Testis (tissue), 3 donors: ENCODE measurements around the gene GRPR. TPM values are rescaled to one million over a fixed set of nuclear protein-coding genes. Genes with fewer than 3 reads are reported as not detected.
"Not testable (repeated sequence)": the region's sequence is repeated elsewhere in the genome, so short reads cannot be mapped to it uniquely, and the experiment has no call there.

Experiments
- DNase-seq: peaks from one replicate; pipeline ENCODE4 v3.0.0-alpha.2; 2019
- H3K27ac ChIP-seq, 2 donors: fragments of 200-600 bp; sonication (generic); one replicate each; pipeline ENCODE4 v1.5.1; 2019
- H3K27me3 ChIP-seq: fragments of 200-600 bp; sonication (generic); one replicate; pipeline ENCODE4 v1.5.1; 2019
- H3K36me3 ChIP-seq: fragments of 200-600 bp; sonication (generic); one replicate; pipeline ENCODE4 v1.5.1; 2017; ENCODE audit warnings: low read depth; ENCODE audit errors: missing control alignments
- H3K4me1 ChIP-seq: fragments of 200-600 bp; sonication (generic); one replicate; pipeline ENCODE4 v1.5.1; 2019
- H3K4me3 ChIP-seq, 2 donors: fragments of 200-600 bp; sonication (generic); one replicate each; pipeline ENCODE4 v1.5.1; 2017 to 2019
- H3K9me3 ChIP-seq: fragments of 200-600 bp; sonication (generic); one replicate; pipeline ENCODE4 v1.5.1; 2017
- POLR2A ChIP-seq: fragments of 450-650 bp; IDR thresholded peaks from one replicate; pipeline ENCODE4 v1.6.1; 2017; ENCODE audit warnings: antibody characterized with exemption, mild to moderate bottlenecking, moderate library complexity
- WGBS, 2 donors: methylation state at CpG; one replicate each; pipeline ENCODE4 v1.1.5; 2018; 5-methylcytosine and 5-hydroxymethylcytosine counted together
- intact Hi-C: fragments of 100-400 bp; cut with DNase I; formaldehyde crosslinking; loops from one replicate; pipeline ENCODE4 v1.15.1; 2023; ENCODE audit warnings: low total_unique reads
- polyA plus RNA-seq: library from polyadenylated mRNA; stranded (reverse); fragments of 350-450 nt; fragmentation: Illumina TruSeq; extraction: RNeasy Lipid Tissue Mini Kit (QIAGEN cat#74804); gene quantifications from one replicate; pipeline ENCODE4 v1.2.3, GENCODE V29; 2014; ENCODE audit warnings: low read depth, low replicate concordance; ENCODE audit not compliant: insufficient read depth
- total RNA-seq, 2 donors: library from RNA; depleted of rRNA; stranded (reverse); fragments of >200 nt; gene quantifications; one replicate each; pipeline ENCODE4 v1.2.3, GENCODE V29; 2016
- TF ChIP-seq, protein P1 (sequence below), 3 experiments: fragments of 450-650 bp in 2 of 3; fragments of 200-600 bp in 1 of 3; sonication (generic) in 1 of 3; IDR thresholded peaks; one replicate each; pipeline ENCODE4 v1.5.1; 2016 to 2019; ENCODE audit warnings: antibody characterized with exemption in 3 of 3, mild to moderate bottlenecking in 2 of 3, moderate library complexity in 1 of 3

Gene GRPR
- total and polyA plus RNA-seq, 3 donors from 2014 or later, result 0.12 to 0.21 TPM; not detected in 1

DNA sequence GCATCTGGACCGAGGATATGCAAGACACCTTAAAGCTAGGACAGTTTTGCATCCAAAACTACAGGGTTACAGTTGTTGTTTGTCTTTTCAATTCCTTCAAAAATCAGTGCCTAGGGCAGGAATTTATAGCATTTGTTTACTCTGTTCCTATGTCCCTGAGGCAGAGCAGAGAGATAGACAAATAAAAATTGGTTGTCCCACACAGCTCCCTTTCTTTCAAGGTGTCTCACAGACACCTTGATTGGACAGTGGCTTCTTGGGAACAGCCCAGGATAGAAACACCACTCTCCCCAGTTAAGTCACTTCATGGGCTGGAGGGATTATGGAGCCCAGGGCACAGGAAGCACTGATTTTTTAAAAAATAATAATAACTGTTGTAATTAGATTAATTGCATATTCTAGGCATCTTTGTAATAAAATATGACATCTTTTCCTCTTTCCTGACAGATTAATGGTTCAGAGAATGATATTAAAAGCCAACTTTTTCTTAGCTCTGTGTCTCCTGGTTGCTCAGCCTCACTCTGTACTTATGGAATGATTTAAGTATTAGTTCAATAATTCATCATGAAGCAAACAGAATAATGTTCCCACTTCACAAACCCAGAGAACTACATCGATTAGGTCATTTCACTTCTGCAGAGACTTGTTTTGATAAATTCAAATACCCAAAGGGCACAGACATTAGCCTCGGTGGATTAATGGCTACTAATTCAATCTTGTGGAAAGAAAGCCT, 52.1 kb downstream of the GRPR start:
- no peaks in the 10 kb centered on the region for H3K4me1 ChIP-seq
- TF ChIP-seq, protein P1, sequence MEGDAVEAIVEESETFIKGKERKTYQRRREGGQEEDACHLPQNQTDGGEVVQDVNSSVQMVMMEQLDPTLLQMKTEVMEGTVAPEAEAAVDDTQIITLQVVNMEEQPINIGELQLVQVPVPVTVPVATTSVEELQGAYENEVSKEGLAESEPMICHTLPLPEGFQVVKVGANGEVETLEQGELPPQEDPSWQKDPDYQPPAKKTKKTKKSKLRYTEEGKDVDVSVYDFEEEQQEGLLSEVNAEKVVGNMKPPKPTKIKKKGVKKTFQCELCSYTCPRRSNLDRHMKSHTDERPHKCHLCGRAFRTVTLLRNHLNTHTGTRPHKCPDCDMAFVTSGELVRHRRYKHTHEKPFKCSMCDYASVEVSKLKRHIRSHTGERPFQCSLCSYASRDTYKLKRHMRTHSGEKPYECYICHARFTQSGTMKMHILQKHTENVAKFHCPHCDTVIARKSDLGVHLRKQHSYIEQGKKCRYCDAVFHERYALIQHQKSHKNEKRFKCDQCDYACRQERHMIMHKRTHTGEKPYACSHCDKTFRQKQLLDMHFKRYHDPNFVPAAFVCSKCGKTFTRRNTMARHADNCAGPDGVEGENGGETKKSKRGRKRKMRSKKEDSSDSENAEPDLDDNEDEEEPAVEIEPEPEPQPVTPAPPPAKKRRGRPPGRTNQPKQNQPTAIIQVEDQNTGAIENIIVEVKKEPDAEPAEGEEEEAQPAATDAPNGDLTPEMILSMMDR (IDR thresholded peaks at IDR 0.05), result no peak
- TF ChIP-seq POLR2A, result no peak
- no peak for DNase-seq
- H3K9me3 ChIP-seq, result no peaks in the 10 kb centered on the region
- intact Hi-C loops, result no loop called here
- WGBS, 2 donors, result 74 to 76% methylated on average over 3 of the region's 3 CpGs
- no peak overlapping the region for H3K4me3 ChIP-seq
- no peak overlapping the region for H3K27ac ChIP-seq
- H3K27me3 ChIP-seq, result no peaks in the 10 kb centered on the region
- H3K36me3 ChIP-seq, result no peaks in the 10 kb centered on the region

- intact Hi-C loops, result no loop called here
- Histone ChIP-seq H3K4me1 (no peaks in the 10 kb centered on the region), H3K27ac (no peak overlapping the region), H3K36me3 (no peaks in the 10 kb centered on the region), H3K27me3 (no peaks in the 10 kb centered on the region), H3K9me3 (no peaks in the 10 kb centered on the region), H3K4me3 (no peak overlapping the region)
- 61 to 77% methylated on average over 2 of the region's 2 CpGs for WGBS, 2 donors
- no peak for DNase-seq
- TF ChIP-seq POLR2A, result no peak
- TF ChIP-seq, protein P1 (IDR thresholded peaks at IDR 0.05), result no peak
These were observed 53.9 kb downstream of the GRPR start for GRCh38 chrX:16177260-16177659.

DNA sequence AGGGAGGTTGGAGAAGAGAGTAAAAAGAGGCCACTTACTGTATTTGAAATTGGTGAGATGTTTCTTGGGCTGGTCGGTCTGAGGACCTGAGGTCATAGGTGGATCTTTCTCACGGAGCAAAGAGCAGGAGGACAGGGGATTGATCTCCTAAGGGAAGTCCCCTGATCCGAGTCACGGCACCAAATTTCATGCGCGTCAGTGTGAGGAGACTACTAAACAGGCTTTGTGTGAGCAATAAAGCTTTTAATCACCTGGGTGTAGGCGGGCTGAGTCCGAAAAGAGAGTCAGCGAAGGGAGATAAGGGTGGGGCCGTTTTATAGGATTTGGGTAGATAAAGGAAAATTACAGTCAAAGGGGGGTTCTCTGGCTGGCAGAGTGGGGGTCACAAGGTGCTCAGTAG, 60.5 kb downstream of the GRPR start:
- intact Hi-C loops, H3K4me1 ChIP-seq, H3K36me3 ChIP-seq, H3K27me3 ChIP-seq, DNase-seq, H3K27ac ChIP-seq, H3K9me3 ChIP-seq, H3K4me3 ChIP-seq: not testable (repeated sequence)
- WGBS, 2 donors, result 79 to 82% methylated on average over 10 of the region's 10 CpGs

DNA sequence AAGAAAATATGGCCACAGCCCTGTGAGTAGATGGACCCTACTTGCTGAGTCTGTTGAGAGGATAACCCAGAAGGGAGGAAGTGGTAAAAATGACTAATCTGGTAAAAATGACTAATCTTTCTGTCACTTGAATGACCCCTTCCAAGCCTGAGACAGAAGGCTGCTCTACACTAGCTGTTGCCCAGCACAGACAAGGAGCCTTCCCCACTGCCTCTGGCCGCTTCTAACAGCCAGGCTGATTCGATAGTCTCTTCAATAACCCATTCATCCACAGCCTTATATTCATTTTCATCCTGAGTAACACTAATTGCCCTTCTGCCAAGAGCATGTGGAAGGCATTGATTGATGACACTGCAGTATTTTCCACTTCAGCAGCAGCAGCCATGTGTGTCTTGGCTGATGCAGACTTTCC, 62.4 kb downstream of the GRPR start:
- Histone ChIP-seq H3K36me3 (no peaks in the 10 kb centered on the region), H3K27ac (no peak overlapping the region), H3K27me3 (no peaks in the 10 kb centered on the region), H3K4me3 (no peak overlapping the region), H3K4me1 (no peaks in the 10 kb centered on the region), H3K9me3 (no peaks in the 10 kb centered on the region)
- no peak for DNase-seq
- intact Hi-C loops, result no loop called here
- 40 to 58% methylated on average over 1 to 2 of the region's 2 CpGs for WGBS, 2 donors
- no peak for TF ChIP-seq POLR2A
- TF ChIP-seq, protein P1 (IDR thresholded peaks at IDR 0.05), result no peak

- no peak overlapping the region for H3K27ac ChIP-seq
- intact Hi-C loops, result no loop called here
- H3K9me3 ChIP-seq, result no peaks in the 10 kb centered on the region
- no peaks in the 10 kb centered on the region for H3K36me3 ChIP-seq
- TF ChIP-seq, protein P1 (IDR thresholded peaks at IDR 0.05), result no peak
- TF ChIP-seq POLR2A, result no peak
- H3K4me1 ChIP-seq, result no peaks in the 10 kb centered on the region
- WGBS, 2 donors, result 65 to 68% methylated on average over 3 of the region's 3 CpGs
- DNase-seq, result no peak
- H3K27me3 ChIP-seq, result no peaks in the 10 kb centered on the region
- no peak overlapping the region for H3K4me3 ChIP-seq
These were observed 63.1 kb downstream of the GRPR start for GRCh38 chrX:16186380-16187007.
